Measurements from ENCODE around the gene ATXN1. TPM values are rescaled to one million over a fixed set of nuclear protein-coding genes. Genes with fewer than 3 reads are reported as not detected.

The ATXN1 gene
- total RNA-seq, 1 experiment from 2014 or later, result 16.5 TPM

DNA sequence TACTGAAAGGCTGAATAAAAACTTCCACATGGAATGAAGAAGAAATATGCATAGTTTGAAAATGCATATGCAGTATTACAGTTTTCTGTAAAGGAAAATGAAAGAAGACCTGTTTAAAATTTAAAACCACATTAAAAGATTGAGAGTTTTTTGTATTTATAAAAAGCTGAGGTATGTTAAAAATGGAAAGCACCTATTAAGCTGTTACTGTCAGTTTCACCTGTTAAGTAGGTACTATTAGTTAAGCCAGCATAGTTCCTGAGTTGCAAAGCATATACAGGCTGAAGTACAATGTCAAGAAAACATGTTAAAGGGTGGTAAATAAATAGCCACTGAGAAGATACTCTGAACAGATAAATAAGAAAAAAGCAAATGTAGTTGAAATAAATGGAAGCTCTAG lies 69.9 kb downstream of the ATXN1 start:
- no TSS peak for BruUV-seq (replicated peaks)
- no peaks in the 10 kb centered on the region for H3K9me3 Mint-ChIP-seq (ENCODE audit: unreplicated experiment)
- ChIA-PET CTCF (interaction anchor here (0.7 to 1.0 kb wide), 2 partner anchors 72 to 360 kb away, joined by 3 read pairs; no protein-coding TSS in a partner anchor), POLR2A (interaction anchor here (0.9 to 2.6 kb wide), 7 partner anchors 8 to 68 kb away, joined by 3 to 12 read pairs (median 6); no protein-coding TSS in a partner anchor)
- TF ChIP-seq, protein P1, sequence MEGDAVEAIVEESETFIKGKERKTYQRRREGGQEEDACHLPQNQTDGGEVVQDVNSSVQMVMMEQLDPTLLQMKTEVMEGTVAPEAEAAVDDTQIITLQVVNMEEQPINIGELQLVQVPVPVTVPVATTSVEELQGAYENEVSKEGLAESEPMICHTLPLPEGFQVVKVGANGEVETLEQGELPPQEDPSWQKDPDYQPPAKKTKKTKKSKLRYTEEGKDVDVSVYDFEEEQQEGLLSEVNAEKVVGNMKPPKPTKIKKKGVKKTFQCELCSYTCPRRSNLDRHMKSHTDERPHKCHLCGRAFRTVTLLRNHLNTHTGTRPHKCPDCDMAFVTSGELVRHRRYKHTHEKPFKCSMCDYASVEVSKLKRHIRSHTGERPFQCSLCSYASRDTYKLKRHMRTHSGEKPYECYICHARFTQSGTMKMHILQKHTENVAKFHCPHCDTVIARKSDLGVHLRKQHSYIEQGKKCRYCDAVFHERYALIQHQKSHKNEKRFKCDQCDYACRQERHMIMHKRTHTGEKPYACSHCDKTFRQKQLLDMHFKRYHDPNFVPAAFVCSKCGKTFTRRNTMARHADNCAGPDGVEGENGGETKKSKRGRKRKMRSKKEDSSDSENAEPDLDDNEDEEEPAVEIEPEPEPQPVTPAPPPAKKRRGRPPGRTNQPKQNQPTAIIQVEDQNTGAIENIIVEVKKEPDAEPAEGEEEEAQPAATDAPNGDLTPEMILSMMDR (IDR thresholded peaks at IDR 0.05; ENCODE audit: unreplicated experiment), result no peak
- intact Hi-C loops (cut with micrococcal nuclease), result no loop called here
- H3K4me3 Mint-ChIP-seq (ENCODE audit: unreplicated experiment), result no peak overlapping the region
- DNase-seq (ENCODE audit: unreplicated experiment), result no peak
- peaks cover 27% of the 10 kb centered on the region for H3K4me1 Mint-ChIP-seq (ENCODE audit: insufficient read depth, unreplicated experiment)
- no peaks in the 10 kb centered on the region for H3K27me3 Mint-ChIP-seq (ENCODE audit: insufficient read depth, unreplicated experiment)
- H3K27ac Mint-ChIP-seq (ENCODE audit: low read depth, unreplicated experiment), result no peak overlapping the region
- no peaks in the 10 kb centered on the region for H3K36me3 Mint-ChIP-seq (ENCODE audit: insufficient read depth, unreplicated experiment)

DNA sequence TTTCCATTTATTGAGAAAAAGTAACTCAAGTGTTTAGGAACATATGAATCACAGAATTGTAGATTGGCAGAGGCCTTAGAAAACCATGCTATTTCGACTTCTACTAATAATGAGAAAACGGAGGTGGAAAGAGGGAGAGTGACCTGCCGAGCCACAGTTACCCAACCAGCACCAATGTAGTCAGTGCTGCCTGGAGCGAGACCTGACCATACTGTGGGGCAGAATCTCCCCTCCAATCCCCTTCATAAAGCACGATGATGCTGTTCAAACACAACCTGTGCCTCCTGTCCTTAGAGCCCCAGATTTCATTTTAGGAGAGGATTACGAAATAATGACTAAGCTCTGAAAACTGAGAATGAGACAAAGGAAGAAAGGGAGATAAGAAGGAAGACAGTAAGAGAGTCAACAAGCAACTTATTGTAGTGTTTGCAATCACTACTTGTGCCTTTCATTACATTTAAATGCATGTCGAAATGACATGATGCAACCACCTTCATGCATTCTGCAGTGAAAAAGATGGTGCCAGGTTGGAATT lies 70.6 kb downstream of the ATXN1 start:
- BruUV-seq (replicated peaks), result no TSS peak
- ChIA-PET POLR2A (interaction anchor here (0.6 to 2.6 kb wide), 9 partner anchors 9 to 79 kb away, joined by 3 to 12 read pairs (median 5); no protein-coding TSS in a partner anchor), CTCF (interaction anchor here (0.7 kb wide), 1 partner anchor 73 kb away, joined by 3 read pairs; no protein-coding TSS in a partner anchor)
- Mint-ChIP-seq H3K36me3 (ENCODE audit: insufficient read depth, unreplicated experiment) (no peaks in the 10 kb centered on the region), H3K27me3 (ENCODE audit: insufficient read depth, unreplicated experiment) (no peaks in the 10 kb centered on the region), H3K4me1 (ENCODE audit: insufficient read depth, unreplicated experiment) (peaks cover 27% of the 10 kb centered on the region), H3K9me3 (ENCODE audit: unreplicated experiment) (no peaks in the 10 kb centered on the region), H3K27ac (ENCODE audit: low read depth, unreplicated experiment) (no peak overlapping the region), H3K4me3 (ENCODE audit: unreplicated experiment) (no peak overlapping the region)
- intact Hi-C loops (cut with micrococcal nuclease), result no loop called here
- peak; percentile 64 for DNase-seq (ENCODE audit: unreplicated experiment)
- TF ChIP-seq, protein P1 (IDR thresholded peaks at IDR 0.05; ENCODE audit: unreplicated experiment), result no peak

DNA sequence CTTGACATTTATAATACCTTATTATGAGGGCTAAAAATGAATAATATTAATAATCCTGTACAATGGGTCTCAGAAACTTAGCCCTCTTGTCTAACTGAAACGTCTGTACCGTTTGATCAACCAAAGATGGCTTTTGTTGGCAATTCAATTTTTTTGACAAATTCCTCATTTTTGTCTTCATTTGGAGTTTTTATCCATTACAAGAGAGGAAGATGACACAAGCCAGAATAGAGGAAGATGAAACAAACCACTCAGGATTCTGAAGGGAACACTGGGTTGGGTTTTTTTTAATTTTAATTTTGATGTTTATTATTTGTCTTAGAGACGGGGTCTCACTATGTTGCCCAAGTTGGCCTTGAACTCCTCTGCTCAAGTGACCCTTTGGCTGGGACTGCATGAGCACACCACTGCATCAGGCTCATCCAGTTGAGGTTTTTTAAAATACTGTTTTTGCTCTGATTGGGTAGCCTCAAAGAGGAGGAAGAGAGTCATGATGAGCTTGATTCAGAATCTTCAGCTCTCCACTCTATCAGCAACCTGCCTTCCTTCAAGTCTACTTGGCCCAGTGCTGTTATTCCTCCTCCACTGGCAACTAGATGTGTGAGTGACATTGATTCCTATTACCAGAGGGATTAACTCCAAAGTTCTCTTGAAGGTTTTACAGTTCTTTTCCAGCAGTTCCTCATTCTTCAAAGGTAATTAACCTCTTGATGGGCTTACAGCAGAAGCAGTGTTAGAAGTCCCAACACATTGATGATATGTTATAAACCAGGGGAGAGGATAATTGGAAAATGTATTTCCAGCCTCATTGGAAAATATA lies 71.3 kb downstream of the ATXN1 start:
- ChIA-PET CTCF (interaction anchor here (0.8 to 1.0 kb wide), 4 partner anchors 22 to 176 kb away, joined by 3 to 4 read pairs (median 3); no protein-coding TSS in a partner anchor), POLR2A (interaction anchor here (0.6 to 4.1 kb wide), 12 partner anchors 8 to 79 kb away, joined by 3 to 20 read pairs (median 6); partner anchors contain the start of gene ATXN1)
- TF ChIP-seq, protein P1 (IDR thresholded peaks at IDR 0.05; ENCODE audit: unreplicated experiment), result no peak
- Mint-ChIP-seq H3K9me3 (ENCODE audit: unreplicated experiment) (no peaks in the 10 kb centered on the region), H3K27ac (ENCODE audit: low read depth, unreplicated experiment) (no peak overlapping the region), H3K4me1 (ENCODE audit: insufficient read depth, unreplicated experiment) (peaks cover 30% of the 10 kb centered on the region), H3K36me3 (ENCODE audit: insufficient read depth, unreplicated experiment) (no peaks in the 10 kb centered on the region), H3K4me3 (ENCODE audit: unreplicated experiment) (no peak overlapping the region), H3K27me3 (ENCODE audit: insufficient read depth, unreplicated experiment) (no peaks in the 10 kb centered on the region)
- BruUV-seq (replicated peaks), result no TSS peak
- intact Hi-C loops (cut with micrococcal nuclease), result no loop called here
- DNase-seq (ENCODE audit: unreplicated experiment), result no peak

DNA sequence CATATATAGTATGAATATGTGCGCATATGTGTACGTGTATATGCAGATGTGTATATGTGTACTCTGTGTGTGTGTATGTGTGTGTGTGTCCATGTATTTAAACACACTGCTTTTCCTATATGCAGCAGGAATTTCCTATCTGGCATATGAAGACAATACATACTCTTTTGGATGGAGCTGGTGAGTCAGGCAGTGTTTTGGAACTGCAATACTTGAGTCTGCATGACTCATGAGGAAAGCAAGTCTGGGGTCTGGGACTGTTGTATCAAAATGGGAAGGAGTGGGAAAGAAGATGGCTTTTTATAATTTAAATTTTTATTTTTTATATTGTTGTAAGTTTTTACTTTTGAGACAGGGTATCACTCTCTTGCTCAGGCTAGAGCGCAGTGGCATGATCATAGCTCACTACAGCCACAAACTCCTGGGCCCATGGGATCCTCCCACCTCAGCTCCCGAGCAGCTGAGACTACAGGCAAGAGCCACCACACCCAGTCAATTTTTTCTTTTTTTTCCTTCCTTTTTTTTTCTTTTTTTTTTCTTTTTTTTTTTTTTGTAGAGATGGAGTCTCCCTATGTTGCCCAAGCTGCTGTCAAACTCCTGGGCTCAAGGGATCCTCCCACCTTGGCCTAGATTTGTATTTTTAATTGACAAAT lies 72.2 kb downstream of the ATXN1 start:
- CTCF ChIA-PET, result interaction anchor here (0.6 to 1.5 kb wide), 6 partner anchors 23 to 178 kb away, joined by 3 to 4 read pairs (median 3); no protein-coding TSS in a partner anchor
- Mint-ChIP-seq H3K27me3 (ENCODE audit: insufficient read depth, unreplicated experiment) (no peaks in the 10 kb centered on the region), H3K9me3 (ENCODE audit: unreplicated experiment) (no peaks in the 10 kb centered on the region), H3K36me3 (ENCODE audit: insufficient read depth, unreplicated experiment) (no peaks in the 10 kb centered on the region), H3K27ac (ENCODE audit: low read depth, unreplicated experiment) (no peak overlapping the region), H3K4me3 (ENCODE audit: unreplicated experiment) (no peak overlapping the region), H3K4me1 (ENCODE audit: insufficient read depth, unreplicated experiment) (peaks cover 38% of the 10 kb centered on the region)
- TF ChIP-seq, protein P1 (IDR thresholded peaks at IDR 0.05; ENCODE audit: unreplicated experiment), result no peak
- peak; percentile 85 for DNase-seq (ENCODE audit: unreplicated experiment)
- POLR2A ChIA-PET, result interaction anchor here (0.8 to 4.1 kb wide), 8 partner anchors 9 to 382 kb away, joined by 3 to 20 read pairs (median 6); partner anchors contain the start of gene ATXN1
- no TSS peak for BruUV-seq (replicated peaks)
- intact Hi-C loops (cut with micrococcal nuclease), result no loop called here
